Prostate gland (tissue), 2 donors: ENCODE data around the gene MBNL1.

Source experiments
- POLR2A ChIP-seq: fragments of 450-650 bp; IDR thresholded peaks from one replicate; pipeline ENCODE4 v1.6.1; 2016; ENCODE audit warnings: antibody characterized with exemption, mild to moderate bottlenecking
- POLR2AphosphoS5 ChIP-seq: sonication (generic); formaldehyde crosslinking; IDR thresholded peaks from one replicate; pipeline ENCODE4 v1.6.1; 2017; ENCODE audit warnings: antibody characterized with exemption
- TF ChIP-seq, protein P1 (sequence below), 4 experiments: fragments of 200-600 bp in 2 of 4; fragments of 450-650 bp in 2 of 4; sonication (generic) in 2 of 4; IDR thresholded peaks; 1 replicate in 3 of 4; 2 replicates in 1 of 4; pipeline ENCODE4 v1.5.1; 2016 to 2019; ENCODE audit warnings: antibody characterized with exemption in 4 of 4, mild to moderate bottlenecking in 2 of 4, moderate library complexity in 2 of 4

- TF ChIP-seq, protein P1, sequence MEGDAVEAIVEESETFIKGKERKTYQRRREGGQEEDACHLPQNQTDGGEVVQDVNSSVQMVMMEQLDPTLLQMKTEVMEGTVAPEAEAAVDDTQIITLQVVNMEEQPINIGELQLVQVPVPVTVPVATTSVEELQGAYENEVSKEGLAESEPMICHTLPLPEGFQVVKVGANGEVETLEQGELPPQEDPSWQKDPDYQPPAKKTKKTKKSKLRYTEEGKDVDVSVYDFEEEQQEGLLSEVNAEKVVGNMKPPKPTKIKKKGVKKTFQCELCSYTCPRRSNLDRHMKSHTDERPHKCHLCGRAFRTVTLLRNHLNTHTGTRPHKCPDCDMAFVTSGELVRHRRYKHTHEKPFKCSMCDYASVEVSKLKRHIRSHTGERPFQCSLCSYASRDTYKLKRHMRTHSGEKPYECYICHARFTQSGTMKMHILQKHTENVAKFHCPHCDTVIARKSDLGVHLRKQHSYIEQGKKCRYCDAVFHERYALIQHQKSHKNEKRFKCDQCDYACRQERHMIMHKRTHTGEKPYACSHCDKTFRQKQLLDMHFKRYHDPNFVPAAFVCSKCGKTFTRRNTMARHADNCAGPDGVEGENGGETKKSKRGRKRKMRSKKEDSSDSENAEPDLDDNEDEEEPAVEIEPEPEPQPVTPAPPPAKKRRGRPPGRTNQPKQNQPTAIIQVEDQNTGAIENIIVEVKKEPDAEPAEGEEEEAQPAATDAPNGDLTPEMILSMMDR (IDR thresholded peaks at IDR 0.05) = no peak
- TF ChIP-seq POLR2A (no peak), POLR2AphosphoS5 (no peak)
Observed at GRCh38 chr3:152276681-152277080, 8.0 kb downstream of the MBNL1 start.
